Small intestine (tissue), 7 donors: ENCODE data around the gene DHRS3. TPM values are rescaled to one million over a fixed set of nuclear protein-coding genes. Genes with fewer than 3 reads are reported as not detected.

Source experiments
- DNase-seq, 2 donors: peaks; one replicate each; pipeline versions ENCODE4 v3.0.0 to v3.0.0-alpha.2; 2013
- FAIRE-seq: peaks from 2 replicates; lab custom pipeline; 2012; peaks lifted over from hg19 to GRCh38; lab: Jason Lieb, UNC
- H3K27ac ChIP-seq, 3 donors: one replicate each; pipeline ENCODE4 v1.5.1; 2013; ENCODE audit warnings: low read length in 2 of 3, mild to moderate bottlenecking in 2 of 3, control low read depth in 1 of 3, inconsistent platforms in 1 of 3, low read depth in 1 of 3, moderate library complexity in 1 of 3
- H3K27me3 ChIP-seq, 3 donors: one replicate each; pipeline ENCODE4 v1.6.1; 2013; ENCODE audit warnings: low read length in 3 of 3, inconsistent platforms in 1 of 3; ENCODE audit not compliant: control insufficient read depth in 3 of 3, insufficient read depth in 3 of 3
- H3K36me3 ChIP-seq, 3 donors: one replicate each; pipeline ENCODE4 v1.6.1; 2013; ENCODE audit warnings: low read length in 3 of 3, inconsistent platforms in 1 of 3, low read depth in 1 of 3, mild to moderate bottlenecking in 1 of 3, moderate library complexity in 1 of 3; ENCODE audit not compliant: control insufficient read depth in 3 of 3, insufficient read depth in 2 of 3
- H3K4me1 ChIP-seq, 3 donors: one replicate each; pipeline ENCODE4 v1.6.1; 2013; ENCODE audit warnings: low read length in 2 of 3, inconsistent platforms in 1 of 3, low read depth in 1 of 3, mild to moderate bottlenecking in 1 of 3, moderate library complexity in 1 of 3; ENCODE audit not compliant: control insufficient read depth in 3 of 3, insufficient read depth in 2 of 3
- H3K4me3 ChIP-seq, 3 donors: one replicate each; pipeline ENCODE4 v1.5.1; 2013; ENCODE audit warnings: low read length in 3 of 3, control low read depth in 1 of 3, inconsistent platforms in 1 of 3, low read depth in 1 of 3, mild to moderate bottlenecking in 1 of 3, moderate library complexity in 1 of 3
- H3K9me3 ChIP-seq, 2 donors: one replicate each; pipeline ENCODE4 v1.6.1; 2013; ENCODE audit warnings: low read depth in 1 of 2, low read length in 1 of 2; ENCODE audit not compliant: control insufficient read depth in 2 of 2, insufficient read depth in 1 of 2
- WGBS, 3 donors: extraction: QIAGEN DNeasy Blood & Tissue Kit; methylation state at CpG; one replicate each; pipeline ENCODE4 v1.1.7; 2013; 5-methylcytosine and 5-hydroxymethylcytosine counted together
- polyA plus RNA-seq, 4 donors: library from polyadenylated mRNA; stranded (reverse) in 3 of 4; unstranded in 1 of 4; fragments of 200-250 nt in 3 of 4; fragments of 120-200 nt in 1 of 4; gene quantifications; one replicate each; pipeline versions ENCODE4 v1.2.1 to v1.2.3, GENCODE V29; 2013
- donor health status: healthy with polysubstance abuse.
- donor health status: control.
- donor health status: control.
- donor health status: Bipolar disorder and iron deficiency.
- donor health status: healthy.

Gene DHRS3
- polyA plus RNA-seq, 4 donors = 45.3 to 87.0 (median 63.5) TPM

GRCh38 chr1:12578860-12579422 lies 39.1 kb downstream of the DHRS3 start:
- DNase-seq (no peak), FAIRE-seq (no peak)
- H3K27ac ChIP-seq = no peak overlapping the region

GRCh38 chr1:12577020-12577419 lies 41.0 kb downstream of the DHRS3 start:
- peaks cover 8 to 78% (median 20%) of the 10 kb centered on the region in 3 donors for H3K36me3 ChIP-seq
- no peak overlapping the region for H3K4me3 ChIP-seq
- H3K27me3 ChIP-seq = no peaks in the 10 kb centered on the region
- no peak overlapping the region for H3K27ac ChIP-seq
- no peaks in the 10 kb centered on the region for H3K4me1 ChIP-seq
- 94 to 95% (median 94%) methylated on average over 12 of the region's 12 CpGs for WGBS, 3 donors
- H3K9me3 ChIP-seq = no peaks in the 10 kb centered on the region
- DNase-seq = no peak
- FAIRE-seq = no peak

More at GRCh38 chr1:12578860-12579422, 39.1 kb downstream of the DHRS3 start:
- Histone ChIP-seq H3K4me1 (no peaks in the 10 kb centered on the region), H3K4me3 (no peak overlapping the region), H3K27me3 (no peaks in the 10 kb centered on the region), H3K9me3 (no peaks in the 10 kb centered on the region), H3K36me3 (peaks cover 4 to 61% (median 9%) of the 10 kb centered on the region in 3 donors)
- WGBS, 3 donors = 88 to 92% (median 91%) methylated on average over 19 of the region's 19 CpGs

GRCh38 chr1:12574757-12575139 lies 43.3 kb downstream of the DHRS3 start:
- DNase-seq (no peak), FAIRE-seq (no peak)
- Histone ChIP-seq H3K9me3 (no peaks in the 10 kb centered on the region), H3K4me3 (no peak overlapping the region), H3K27ac (peak overlapping the region in 1 of 3 donors; percentile 9), H3K36me3 (peaks cover 8 to 81% (median 22%) of the 10 kb centered on the region in 3 donors), H3K27me3 (no peaks in the 10 kb centered on the region), H3K4me1 (no peaks in the 10 kb centered on the region)
- 88 to 92% (median 92%) methylated on average over 5 of the region's 5 CpGs for WGBS, 3 donors

GRCh38 chr1:12573015-12573825 lies 44.8 kb downstream of the DHRS3 start:
- Histone ChIP-seq H3K4me3 (no peak overlapping the region), H3K27ac (no peak overlapping the region), H3K9me3 (no peaks in the 10 kb centered on the region), H3K27me3 (no peaks in the 10 kb centered on the region), H3K36me3 (peaks cover 5 to 76% (median 25%) of the 10 kb centered on the region in 3 donors), H3K4me1 (no peaks in the 10 kb centered on the region)
- 87 to 92% (median 89%) methylated on average over 9 of the region's 9 CpGs for WGBS, 3 donors
- no peak for FAIRE-seq
- DNase-seq = no peak

- Histone ChIP-seq H3K27ac (no peak overlapping the region), H3K9me3 (no peaks in the 10 kb centered on the region), H3K36me3 (peaks cover 6 to 76% (median 32%) of the 10 kb centered on the region in 3 donors), H3K4me3 (no peak overlapping the region), H3K27me3 (no peaks in the 10 kb centered on the region), H3K4me1 (no peaks in the 10 kb centered on the region)
- 90 to 96% (median 91%) methylated on average over 7 of the region's 7 CpGs for WGBS, 3 donors
- no peak for DNase-seq
- FAIRE-seq = no peak
Measured at GRCh38 chr1:12572522-12572921, 45.5 kb downstream of the DHRS3 start.

GRCh38 chr1:12570291-12570690 lies 47.7 kb downstream of the DHRS3 start:
- 88 to 92% (median 91%) methylated on average over 5 of the region's 5 CpGs for WGBS, 3 donors
- peaks cover 6 to 88% (median 32%) of the 10 kb centered on the region in 3 donors for H3K36me3 ChIP-seq

GRCh38 chr1:12568009-12568767 lies 49.8 kb downstream of the DHRS3 start:
- Histone ChIP-seq H3K27me3 (no peaks in the 10 kb centered on the region), H3K9me3 (peaks cover 0 to 18% of the 10 kb centered on the region in 2 donors), H3K4me3 (no peak overlapping the region), H3K36me3 (peaks cover 6 to 71% (median 27%) of the 10 kb centered on the region in 3 donors), H3K4me1 (no peaks in the 10 kb centered on the region), H3K27ac (no peak overlapping the region)
- 92 to 95% (median 93%) methylated on average over 14 of the region's 14 CpGs for WGBS, 3 donors
- DNase-seq = no peak
- FAIRE-seq = no peak

More at GRCh38 chr1:12570291-12570690, 47.7 kb downstream of the DHRS3 start:
- Histone ChIP-seq H3K27ac (no peak overlapping the region), H3K4me3 (no peak overlapping the region), H3K9me3 (no peaks in the 10 kb centered on the region), H3K27me3 (no peaks in the 10 kb centered on the region), H3K4me1 (no peaks in the 10 kb centered on the region)
- no peak for DNase-seq
- no peak for FAIRE-seq

GRCh38 chr1:12567288-12567819 lies 50.7 kb downstream of the DHRS3 start:
- Histone ChIP-seq H3K27me3 (no peaks in the 10 kb centered on the region), H3K9me3 (peaks cover 0 to 26% of the 10 kb centered on the region in 2 donors), H3K4me1 (no peaks in the 10 kb centered on the region), H3K36me3 (peaks cover 4 to 64% (median 21%) of the 10 kb centered on the region in 3 donors), H3K27ac (no peak overlapping the region), H3K4me3 (no peak overlapping the region)
- 87 to 90% (median 88%) methylated on average over 9 of the region's 9 CpGs for WGBS, 3 donors
- FAIRE-seq (no peak), DNase-seq (no peak)
